Coronary artery (tissue), 2 donors: ENCODE results near the gene AP1S1.
A peak's percentile ranks its signal among the peaks of the same experiment; 100 is the strongest.

Experiments used
- DNase-seq: peaks from one replicate; pipeline ENCODE4 v3.0.0-alpha.2; 2017; ENCODE audit warnings: low spot score
- H3K27ac ChIP-seq, 2 donors: fragments of 200-600 bp; sonication (generic); one replicate each; pipeline ENCODE4 v1.5.1; 2016 to 2019
- H3K4me3 ChIP-seq: fragments of 200-600 bp; sonication (generic); 2 replicates; pipeline ENCODE4 v1.5.1; 2016; ENCODE audit warnings: mild to moderate bottlenecking, moderate library complexity
- CTCF ChIP-seq: fragments of 200-600 bp; sonication (generic); IDR thresholded peaks from one replicate; pipeline ENCODE4 v1.5.1; 2019; ENCODE audit warnings: antibody characterized with exemption

Gene AP1S1

GRCh38 chr7:101165075-101165957 lies 11.0 kb downstream of the AP1S1 start, which contains the start of gene VGF:
TSS of gene VGF (minus strand) at chr7:101165569. CDS start at chr7:101164843, 726 bp downstream.
- peak within 1 kb of the TSS; percentile 63 for H3K4me3 ChIP-seq
- DNase-seq, result peak; percentile 85
- TF ChIP-seq CTCF, result no peak

GRCh38 chr7:101165958-101166647 lies 11.8 kb downstream of the AP1S1 start:
- no peak for DNase-seq
- TF ChIP-seq CTCF, result no peak
- H3K4me3 ChIP-seq, result peak overlapping the region; percentile 47
- no peak overlapping the region for H3K27ac ChIP-seq

More at GRCh38 chr7:101165075-101165957, 11.0 kb downstream of the AP1S1 start, which contains the start of gene VGF:
- no peak within 1 kb of the TSS for H3K27ac ChIP-seq

- no peak for DNase-seq
Measured at GRCh38 chr7:101166648-101166908, 12.3 kb downstream of the AP1S1 start.

GRCh38 chr7:101166909-101167644 lies 12.8 kb downstream of the AP1S1 start:
- Histone ChIP-seq H3K4me3 (no peak overlapping the region), H3K27ac (no peak overlapping the region)
- DNase-seq, result no peak
- TF ChIP-seq CTCF, result no peak

More at GRCh38 chr7:101166648-101166908, 12.3 kb downstream of the AP1S1 start:
- no peak for TF ChIP-seq CTCF
- H3K27ac ChIP-seq, result no peak overlapping the region
- no peak overlapping the region for H3K4me3 ChIP-seq

- Histone ChIP-seq H3K27ac (no peak overlapping the region), H3K4me3 (no peak overlapping the region)
- no peak for TF ChIP-seq CTCF
- no peak for DNase-seq
Measured at GRCh38 chr7:101167645-101168411, 13.6 kb downstream of the AP1S1 start.

- H3K27ac ChIP-seq, result no peak overlapping the region
- H3K4me3 ChIP-seq, result no peak overlapping the region
- no peak for DNase-seq
- no peak for TF ChIP-seq CTCF
Measured at GRCh38 chr7:101168412-101169049, 14.3 kb downstream of the AP1S1 start.
